Measurements from ENCODE around the gene ARHGAP12.

Gene ARHGAP12

DNA sequence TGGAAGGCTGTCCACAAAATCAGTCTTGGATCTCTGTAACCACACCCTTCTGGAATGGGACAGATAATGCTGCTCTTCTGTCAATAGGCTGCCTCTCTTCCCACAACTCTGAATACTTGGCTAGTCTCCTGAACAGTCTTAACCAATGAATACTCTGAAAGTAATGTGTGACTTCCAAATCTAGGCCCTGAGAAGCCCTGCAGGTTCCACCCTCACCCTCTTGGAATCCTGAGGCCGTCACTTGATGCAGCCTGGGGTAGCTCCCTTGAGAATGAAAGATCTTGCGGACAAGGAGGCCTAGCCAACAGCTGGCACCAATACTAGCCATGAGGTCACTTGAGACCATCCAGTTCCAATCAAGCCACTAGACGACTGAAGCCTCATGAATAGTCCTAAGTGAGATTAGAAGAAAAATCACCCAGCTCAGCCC lies 109.2 kb downstream of the ARHGAP12 start:
- DNase-seq, result peak; percentile 97

DNA sequence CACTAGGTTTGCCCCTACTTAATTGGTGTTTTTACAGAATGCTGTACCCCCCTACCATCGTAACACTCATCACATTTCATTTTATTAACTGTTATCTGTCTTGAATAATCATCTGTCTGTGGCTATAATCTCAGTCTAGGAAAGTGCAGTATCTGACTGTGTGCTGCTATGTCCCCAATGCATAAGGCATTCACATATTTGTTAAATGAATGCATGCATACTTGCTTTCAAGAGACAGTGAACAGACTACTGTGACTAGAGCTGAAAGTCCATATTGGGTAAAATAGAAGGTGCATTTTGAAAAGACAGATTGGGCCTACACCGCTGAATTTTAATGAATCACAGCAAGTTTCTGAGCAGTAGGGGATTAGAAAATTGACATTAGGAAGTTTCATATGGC lies 112.3 kb downstream of the ARHGAP12 start:
- peak; percentile 96 for DNase-seq

DNA sequence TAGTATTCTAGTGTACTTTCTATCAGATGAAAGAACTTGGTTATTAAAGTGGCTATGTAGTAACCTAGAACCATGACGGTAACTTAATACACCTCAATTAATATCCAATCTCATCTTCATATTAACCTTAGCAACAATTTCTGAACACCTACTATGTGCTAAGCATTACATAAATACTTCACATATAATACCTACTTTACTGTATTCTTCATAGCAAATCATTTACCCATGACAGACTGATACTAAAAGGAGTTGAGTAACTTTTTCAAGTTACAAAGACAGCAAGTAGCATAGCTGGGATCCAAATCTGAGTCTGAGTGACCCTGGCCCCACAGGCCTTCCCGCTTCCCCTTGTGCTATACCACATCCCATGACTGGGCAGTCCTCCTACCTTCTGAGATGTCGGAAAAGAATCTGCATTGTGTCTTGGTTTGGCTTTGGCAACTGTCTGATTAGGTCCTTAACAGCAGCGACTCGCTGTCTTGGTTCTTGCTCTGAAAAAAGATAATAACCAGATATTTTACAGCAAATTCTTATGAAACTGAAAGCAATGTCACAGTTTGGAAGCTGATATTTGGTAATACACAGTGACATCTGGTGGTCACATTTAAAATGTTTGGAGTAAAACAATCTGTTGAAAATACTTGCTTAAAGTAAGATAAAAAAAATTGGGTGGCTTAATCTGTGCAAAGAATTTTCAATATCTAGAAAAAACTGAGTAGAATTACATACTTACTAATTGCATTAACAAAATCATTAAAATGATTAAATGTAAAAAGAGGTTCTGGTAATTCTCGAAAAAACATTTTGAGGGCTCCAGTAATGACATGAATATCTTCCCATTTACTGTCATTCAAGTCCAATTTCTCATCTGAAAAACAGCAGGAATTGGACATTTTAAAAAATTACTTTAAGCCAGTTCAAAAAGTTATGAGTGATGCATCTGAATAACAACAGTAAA lies 120.1 kb downstream of the ARHGAP12 start:
- DNase-seq, result peak; percentile 88

DNA sequence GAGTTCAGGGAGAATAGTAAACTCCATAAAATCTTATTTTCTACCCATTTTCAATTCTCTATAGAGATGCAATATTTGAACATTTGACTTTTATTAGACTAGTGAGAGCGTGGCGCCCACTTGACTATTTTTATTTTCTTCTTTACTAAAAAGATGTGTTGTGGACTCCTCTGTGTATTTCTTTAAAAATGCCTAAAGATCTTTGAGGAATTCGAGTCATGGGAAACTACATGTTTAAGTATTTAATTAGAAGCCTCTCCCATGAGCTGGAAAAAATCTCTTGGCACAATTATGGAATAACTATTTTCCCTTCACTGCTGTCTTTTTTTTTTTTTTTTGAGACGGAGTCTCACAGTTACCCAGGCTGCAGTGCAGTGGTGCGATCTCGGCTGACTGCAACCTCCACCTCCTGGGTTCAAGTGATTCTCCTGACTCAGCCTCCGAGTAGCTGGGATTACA lies 124.2 kb downstream of the ARHGAP12 start:
- DNase-seq, result peak; percentile 85

DNA sequence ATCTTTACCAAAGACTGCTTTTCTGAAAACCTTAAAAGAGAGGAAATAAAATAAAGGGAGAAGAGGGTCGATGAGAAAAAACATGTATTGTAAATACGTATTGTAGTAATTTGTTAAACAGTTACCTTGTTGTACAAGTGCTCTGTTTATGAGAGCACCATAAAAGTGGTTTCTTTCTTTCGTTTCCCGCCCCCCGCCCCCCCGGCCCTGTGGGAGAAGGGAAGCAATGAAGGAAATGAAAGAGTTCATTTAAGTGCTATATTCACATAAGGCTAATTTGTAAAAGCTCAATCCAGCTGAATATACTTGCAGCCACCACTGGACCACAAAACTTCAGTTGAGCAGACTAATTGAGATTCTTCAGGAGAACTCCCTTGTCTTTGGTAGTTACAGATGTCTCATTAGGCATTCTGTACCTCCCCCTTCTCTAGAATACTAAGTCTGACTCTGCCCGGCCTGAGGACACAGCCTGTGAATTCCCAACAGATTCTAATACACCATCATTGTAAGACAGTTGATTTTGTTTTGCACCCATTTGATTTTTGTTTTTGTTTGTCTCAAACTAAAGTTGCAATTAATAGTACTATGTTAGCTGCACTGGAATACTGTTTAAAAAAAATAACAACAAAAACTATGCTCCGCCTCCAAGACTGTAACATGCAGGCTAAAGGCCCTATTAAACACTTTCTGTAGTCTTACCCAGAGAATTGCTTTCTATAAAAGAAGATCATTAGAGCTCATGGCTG lies 124.9 kb downstream of the ARHGAP12 start:
- DNase-seq, result peak; percentile 72

DNA sequence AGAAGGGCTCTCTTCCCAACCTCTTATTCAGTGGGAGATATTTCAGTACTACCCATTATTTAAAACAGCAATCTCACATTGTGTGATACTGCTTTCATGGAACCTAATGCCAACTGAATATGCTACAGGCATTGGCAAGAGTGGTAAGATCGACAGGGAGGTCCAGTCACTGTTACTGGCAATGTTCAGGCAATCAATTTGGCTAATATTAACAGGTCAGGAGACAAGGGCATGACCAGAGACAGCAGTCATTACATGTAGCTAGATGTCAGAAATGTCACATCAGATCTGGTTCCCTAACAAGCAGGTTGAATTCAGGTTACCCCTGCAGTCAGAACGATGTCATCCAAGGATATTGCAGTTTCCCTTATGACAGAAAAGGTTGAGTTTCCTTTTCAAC lies 129.4 kb downstream of the ARHGAP12 start:
- no peak for DNase-seq

DNA sequence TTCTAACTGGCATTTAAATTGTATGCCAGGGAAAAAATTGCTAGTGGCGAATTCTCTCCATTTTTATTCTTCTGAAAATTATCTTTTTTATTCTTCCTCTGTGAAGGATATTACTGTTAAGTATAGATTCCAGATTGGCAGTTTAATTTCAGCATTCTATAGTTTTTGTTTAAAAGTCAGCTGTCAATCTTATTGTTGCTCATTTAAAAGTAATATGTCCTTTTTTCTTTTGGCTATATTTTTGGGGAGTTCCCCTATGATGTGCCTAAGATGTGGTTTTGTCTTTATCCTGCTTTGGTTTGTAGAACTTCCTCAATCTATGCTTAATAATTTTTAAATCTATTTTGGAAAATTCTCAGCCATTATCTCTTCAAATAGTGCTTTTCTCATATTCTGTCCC lies 135.9 kb downstream of the ARHGAP12 start:
- DNase-seq, result no peak

DNA sequence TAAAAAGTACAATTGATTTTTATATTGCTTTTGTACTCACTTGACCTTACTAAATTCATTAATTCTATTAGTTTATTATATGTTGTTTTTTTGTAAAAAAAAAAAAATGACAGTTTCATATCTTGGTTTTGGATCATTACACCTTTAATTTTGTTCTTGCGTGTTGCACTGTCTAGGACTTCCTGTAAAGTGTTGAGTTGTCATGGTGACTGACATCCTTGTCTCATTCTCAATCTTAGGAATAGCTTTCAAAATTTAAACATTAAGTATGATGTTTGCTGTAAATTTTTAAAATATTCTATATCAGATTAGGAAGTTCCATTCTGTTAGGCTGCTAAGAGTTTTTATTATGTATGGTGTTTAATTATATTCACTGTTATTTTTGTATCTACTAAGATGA lies 139.1 kb downstream of the ARHGAP12 start:
- no peak for DNase-seq

DNA sequence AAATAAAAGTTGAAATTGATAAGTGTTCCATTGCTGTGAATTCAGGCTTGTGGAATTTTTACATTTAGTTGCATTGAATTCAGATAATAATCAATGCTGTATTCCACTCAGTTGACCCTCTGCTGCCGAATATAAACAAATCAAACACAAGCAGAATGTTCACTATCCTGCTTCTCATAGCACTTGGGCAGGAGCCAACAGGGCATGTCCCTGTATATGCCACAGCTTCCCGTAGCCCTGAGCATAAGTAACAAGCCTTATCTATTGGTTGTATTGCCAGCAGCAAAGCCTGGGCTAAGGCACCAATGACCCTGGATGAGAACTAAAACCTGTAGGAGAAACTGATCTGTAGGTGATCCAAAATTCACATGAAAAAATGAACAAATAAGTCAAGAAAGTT lies 145.9 kb downstream of the ARHGAP12 start:
- no peak for DNase-seq

DNA sequence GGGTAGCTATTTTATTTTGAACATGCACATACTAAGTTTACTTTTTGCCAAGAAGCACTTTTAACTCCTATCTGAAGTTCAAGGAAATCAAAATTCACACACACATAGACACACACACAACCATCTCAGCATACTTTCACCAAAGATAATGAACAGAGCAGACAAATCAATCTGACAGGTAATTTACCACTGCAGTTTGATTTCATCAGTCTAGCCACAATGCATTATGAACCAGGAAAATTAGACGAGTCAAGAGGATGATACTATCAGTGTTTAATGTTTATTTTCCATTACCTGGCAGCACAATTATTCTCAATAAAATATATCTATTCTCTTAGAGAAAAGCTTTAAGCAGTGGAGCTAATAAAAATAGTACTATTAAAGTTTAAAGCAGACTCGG lies 147.9 kb downstream of the ARHGAP12 start:
- DNase-seq, result no peak

DNA sequence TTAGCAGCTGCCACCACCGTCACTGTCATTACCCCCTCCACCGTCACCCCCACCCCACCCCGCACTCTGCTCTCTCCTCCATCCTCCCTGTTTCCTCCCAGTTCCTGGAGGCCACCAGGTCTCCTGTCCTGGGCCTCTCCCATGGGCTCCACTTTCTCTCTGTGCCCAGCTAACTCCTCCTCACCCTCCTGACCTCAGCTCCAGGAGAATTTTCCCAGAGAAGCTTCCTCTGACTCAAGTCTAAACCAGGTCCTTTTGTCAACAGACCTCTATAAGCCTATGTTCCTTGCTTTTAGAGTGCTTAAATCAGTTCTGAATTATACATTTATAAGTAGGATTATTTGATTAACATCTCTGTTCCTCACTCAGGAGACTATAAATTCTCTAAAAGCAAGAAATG lies 150.0 kb downstream of the ARHGAP12 start:
- no peak for DNase-seq

DNA sequence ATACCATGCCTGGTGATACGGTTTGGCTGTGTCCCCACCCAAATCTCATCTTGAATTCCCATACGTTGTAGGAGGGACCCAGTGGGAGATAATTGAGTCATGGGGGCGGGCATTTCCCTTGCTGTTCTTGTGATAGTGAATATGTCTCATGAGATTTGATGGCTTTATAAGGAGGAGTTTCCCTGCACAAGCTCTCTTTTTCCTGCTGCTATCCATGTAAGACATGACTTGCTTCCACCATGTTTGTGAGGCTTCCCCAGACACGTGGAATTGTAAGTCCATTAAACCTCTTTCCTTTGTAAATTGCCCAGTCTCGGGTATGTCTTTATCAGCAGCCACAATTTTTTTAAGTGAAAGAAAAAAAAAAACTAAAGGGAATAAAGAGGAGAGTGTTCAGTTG lies 152.5 kb downstream of the ARHGAP12 start:
- DNase-seq, result no peak

DNA sequence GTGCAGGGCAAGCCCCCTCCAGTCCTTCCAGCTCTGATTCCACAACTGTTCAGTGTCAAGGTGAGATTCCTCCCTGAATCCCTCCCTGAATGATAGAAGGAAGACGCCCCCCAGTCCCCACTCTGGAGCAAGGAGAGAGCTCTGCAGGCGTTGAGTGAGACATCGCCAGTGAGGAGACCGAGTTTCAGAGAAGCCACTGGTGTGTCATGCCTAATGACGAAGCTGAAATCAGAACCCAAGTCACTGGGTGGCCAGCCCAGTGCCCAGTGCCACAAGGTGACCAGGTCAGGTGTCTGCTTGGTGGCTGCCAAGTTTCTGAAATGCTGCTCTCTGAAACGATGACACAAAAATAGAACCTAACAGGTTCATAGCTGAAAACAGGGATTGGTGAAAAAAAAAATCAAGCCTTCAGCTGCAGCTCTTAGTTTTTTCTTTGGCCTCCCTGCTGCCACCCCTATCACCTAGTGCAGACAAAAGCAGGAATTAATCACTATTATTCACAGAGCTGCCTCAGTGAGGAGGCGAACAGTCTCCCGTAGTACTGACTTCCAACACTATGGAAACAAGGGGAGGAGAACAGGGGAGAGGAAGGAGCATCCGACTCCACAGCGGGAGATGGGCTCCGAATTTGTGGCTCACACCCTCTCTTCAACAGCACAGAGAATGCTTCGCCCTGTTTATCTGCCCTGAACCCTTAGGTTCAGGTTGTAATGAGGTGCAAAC lies 153.5 kb downstream of the ARHGAP12 start:
- DNase-seq, result no peak

DNA sequence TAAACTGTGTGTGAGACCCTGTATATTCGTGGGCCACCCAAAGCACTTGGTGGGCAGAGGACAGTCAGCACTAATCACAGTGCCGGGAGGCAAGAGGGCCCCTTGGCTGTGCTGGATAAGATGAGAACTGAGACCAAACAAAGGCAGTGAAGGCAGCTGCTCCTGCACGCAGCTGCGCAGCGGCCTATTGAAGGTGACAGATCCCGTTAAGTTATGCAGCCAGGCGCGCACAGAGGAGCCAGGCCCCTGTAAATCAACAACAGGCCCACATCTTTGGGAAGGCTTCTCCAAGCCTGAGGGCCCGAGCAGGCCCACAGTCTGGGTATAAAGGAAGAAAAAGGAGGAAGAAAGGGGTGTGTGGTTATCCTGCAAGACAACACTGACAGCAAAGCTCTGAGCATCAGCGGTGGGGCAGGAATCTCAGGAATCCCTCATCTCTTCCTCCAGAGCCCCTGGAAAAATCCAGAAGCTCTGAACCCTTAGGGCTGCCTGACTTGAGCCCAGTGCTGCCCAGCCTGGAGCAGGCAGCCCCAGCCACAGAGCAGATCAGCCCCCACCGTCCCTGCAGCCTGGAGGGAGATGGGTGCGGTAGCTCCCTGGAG lies 154.2 kb downstream of the ARHGAP12 start:
- DNase-seq, result peak; percentile 74

DNA sequence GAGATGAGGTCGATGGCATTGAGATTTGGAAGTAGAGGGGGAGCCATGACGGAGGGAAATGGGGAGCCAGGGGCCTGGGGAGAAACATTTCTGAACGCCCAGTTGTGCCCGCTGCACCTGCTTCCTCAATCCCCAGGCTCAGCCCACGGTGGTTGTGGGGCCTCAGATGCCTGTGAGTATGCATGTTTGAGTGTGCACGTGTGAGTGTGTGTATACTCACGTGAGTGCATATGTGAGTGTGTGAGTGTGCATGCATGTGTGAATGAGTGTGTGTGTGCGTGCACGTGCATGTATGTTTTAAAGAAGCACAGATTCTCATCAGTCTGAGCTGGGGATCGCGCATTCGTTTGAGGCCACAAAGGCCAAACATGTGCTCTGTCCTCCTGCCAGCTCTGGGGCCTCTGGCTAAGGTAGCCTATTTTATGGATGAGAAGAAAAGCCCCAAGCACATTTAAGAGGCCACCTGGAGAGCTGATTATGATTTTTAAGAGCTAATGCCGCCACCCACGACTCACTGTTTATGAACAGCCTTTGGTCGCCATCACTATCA lies 154.8 kb downstream of the ARHGAP12 start:
- no peak for DNase-seq

DNA sequence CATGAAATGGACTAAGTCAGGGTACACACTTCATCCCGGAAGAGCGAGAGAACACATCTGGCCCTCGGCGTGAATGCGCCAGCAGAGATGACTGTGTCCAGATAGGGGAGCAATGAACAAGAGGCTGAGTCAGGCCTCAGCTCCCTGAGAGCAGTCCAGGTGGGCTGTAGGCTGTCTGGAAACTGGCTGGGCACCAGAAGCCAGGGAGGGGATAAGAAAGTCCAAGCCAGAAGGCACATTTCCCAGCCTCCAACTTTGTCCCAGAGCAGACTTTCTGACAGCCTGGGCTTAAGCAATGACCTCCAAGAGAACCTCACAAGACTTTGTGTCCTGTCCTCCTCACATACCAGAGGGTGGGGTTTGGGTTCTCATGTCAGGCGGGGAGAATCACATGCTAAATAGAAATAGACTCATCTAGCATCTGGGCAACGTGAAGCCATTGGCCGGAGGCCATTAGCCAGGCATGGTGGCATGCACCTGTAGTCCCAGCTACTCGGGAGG lies 157.2 kb downstream of the ARHGAP12 start:
- DNase-seq, result no peak

DNA sequence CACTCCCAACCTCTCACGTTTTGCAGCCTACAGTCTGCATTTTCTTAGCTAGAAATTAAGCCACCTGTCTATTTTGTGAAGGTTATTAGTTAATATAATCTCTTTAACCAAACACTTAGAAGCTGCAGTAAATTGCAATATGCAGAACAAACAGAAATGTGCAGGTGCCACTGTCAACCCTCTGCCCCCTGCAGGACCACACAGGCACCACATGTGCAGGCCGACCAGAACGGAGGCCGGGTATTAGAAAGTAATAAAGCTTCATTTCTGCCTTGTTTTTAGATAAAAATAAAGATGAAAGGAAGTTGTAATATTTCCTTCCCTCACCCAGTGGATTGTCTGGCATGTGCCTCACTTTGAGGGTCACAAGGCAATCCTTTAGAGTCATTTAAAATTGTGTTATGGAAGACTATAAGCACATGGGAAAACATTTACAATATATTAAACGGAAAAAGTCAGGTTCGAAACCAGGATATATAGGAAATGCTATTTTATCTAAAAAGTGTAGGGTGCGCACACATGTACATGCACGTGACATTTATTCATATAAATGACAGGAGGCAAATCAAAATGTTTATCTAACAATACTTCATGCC lies 158.2 kb downstream of the ARHGAP12 start:
- DNase-seq, result no peak

DNA sequence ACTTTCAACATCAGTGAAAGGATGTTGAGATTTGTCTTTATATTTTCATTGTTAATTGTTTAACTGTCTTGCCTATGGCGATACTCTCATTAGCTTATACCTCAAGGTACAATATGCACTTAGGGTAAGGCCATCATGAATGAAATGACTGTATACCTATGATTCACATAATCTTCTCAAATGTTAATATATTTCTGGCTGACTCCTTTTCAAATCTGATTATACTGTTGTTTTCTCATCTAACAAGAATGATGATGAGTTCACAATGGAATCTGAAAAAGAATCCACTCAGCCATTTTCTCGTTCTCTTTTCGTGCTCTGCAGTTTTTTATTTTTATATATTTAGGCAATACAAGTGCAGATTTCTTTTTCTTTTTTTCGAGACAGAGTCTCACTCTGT lies 159.1 kb downstream of the ARHGAP12 start:
- peak; percentile 87 for DNase-seq

DNA sequence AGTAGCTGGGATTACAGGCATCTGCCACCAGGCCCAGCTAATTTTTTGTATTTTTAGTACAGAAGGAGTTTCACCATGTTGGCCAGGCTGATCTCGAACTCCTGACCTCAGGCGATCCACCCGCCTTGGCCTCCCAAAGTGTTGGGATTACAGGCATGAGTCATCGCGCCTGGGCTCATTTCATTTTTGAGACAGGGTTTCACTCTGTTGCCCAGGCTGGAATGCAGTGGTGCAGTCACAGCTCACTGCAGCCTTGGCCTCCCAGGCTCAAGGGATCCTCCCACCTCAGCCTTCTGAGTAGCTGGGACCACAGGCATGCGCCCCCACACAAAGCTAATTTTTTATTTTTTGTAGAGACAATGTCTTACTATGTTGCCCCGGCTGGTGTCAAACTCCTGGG lies 159.7 kb downstream of the ARHGAP12 start:
- DNase-seq, result peak; percentile 94

DNA sequence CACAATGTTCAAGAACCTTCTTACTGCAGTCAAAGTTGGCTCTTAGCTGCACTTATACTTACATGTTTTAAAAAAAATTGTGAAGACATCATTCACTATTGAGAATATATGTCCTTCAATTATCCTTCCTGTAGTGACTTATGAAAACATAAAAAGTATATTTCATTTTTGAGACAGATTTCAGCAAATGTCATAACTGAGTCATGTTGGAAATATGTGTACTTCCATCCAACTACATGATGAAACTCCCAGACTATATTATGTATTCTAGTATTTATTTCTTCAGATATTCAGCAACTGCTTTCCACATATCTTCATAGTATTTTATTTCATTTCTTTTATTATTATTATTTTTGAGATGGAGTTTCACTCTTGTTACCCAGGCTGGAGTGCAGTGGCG lies 160.2 kb downstream of the ARHGAP12 start:
- DNase-seq, result peak; percentile 90

DNA sequence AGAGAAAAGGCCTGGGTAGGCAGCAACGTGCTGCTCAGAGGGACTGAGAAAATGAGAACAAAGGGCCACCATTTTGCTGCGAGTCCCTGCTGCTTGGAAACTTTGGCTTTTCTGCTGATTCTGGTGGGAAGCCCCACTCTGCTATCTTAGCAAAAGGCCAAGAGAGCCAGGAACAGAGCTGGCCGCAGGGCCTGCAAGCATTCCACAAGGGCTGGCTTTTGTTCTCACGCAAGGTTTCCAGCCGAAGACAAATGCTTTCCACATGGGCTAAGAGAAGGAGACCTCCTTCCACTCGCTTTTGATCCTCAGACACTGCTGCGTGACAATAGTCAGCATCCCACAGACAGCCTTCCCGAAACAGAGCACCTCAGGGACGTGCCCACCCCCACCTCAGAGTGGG lies 163.1 kb downstream of the ARHGAP12 start:
- peak; percentile 91 for DNase-seq

DNA sequence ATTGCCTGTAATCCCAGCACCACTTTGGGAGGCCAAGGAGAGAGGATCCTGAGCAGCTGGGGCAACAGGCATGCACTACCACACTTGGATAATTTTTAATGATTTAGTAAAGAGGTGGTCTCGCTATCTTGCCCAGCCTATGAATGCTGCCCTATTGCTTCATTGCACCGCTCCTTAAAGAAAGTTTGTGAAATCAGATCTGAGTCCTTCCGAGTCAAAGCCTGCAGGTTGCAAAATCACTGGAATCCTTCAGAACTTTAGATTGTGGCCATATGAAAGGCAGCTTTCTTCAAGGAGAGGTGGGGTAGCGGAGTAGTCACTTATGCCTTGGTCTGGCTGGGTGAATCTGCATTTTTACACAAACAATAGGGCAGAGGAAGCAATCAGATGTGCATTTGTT lies 166.3 kb downstream of the ARHGAP12 start:
- DNase-seq, result no peak
